GM23338 (cell line): ENCODE results near the gene DGKD. TPM values are rescaled to one million over a fixed set of nuclear protein-coding genes. Genes with fewer than 3 reads are reported as not detected.

ENCODE experiments used
- ATAC-seq: fragments of 200-7000 bp; cut with Tn5 transposase; 3 replicates; pipeline ENCODE4 v1.9.1; 2020
- DNase-seq: peaks from one replicate; pipeline ENCODE4 v3.0.0-alpha.2; 2015; ENCODE audit warnings: low spot score
- H2AFZ ChIP-seq: fragments of 200-600 bp; sonication (generic); 2 replicates; pipeline ENCODE4 v1.8.0; 2016; ENCODE audit warnings: antibody characterized with exemption, mild to moderate bottlenecking, moderate library complexity
- H3F3A ChIP-seq: fragments of 200-600 bp; sonication (generic); replicated peaks from 2 replicates; pipeline ENCODE4 v1.8.0; 2017; ENCODE audit warnings: antibody characterized with exemption, mixed run types, low read depth
- H3K27ac ChIP-seq: fragments of 200-600 bp; sonication (generic); 2 replicates; pipeline ENCODE4 v1.6.1; 2016; ENCODE audit warnings: low read depth
- H3K27me3 ChIP-seq: fragments of 200-600 bp; sonication (generic); 2 replicates; pipeline ENCODE4 v1.8.0; 2016; ENCODE audit warnings: mild to moderate bottlenecking, mixed run types, moderate library complexity; ENCODE audit not compliant: insufficient read depth
- H3K36me3 ChIP-seq: fragments of 200-600 bp; sonication (generic); 2 replicates; pipeline ENCODE4 v1.8.0; 2016; ENCODE audit warnings: mild to moderate bottlenecking; ENCODE audit not compliant: insufficient read depth
- H3K4me1 ChIP-seq: fragments of 200-600 bp; sonication (generic); 2 replicates; pipeline ENCODE4 v1.8.0; 2016; ENCODE audit warnings: mild to moderate bottlenecking, moderate library complexity; ENCODE audit not compliant: insufficient read depth
- H3K4me2 ChIP-seq: fragments of 200-600 bp; sonication (generic); 2 replicates; pipeline ENCODE4 v1.7.1; 2017; ENCODE audit warnings: mixed run types
- H3K4me3 ChIP-seq: fragments of 200-600 bp; sonication (generic); 2 replicates; pipeline ENCODE4 v1.6.1; 2016; ENCODE audit warnings: mixed run types
- H3K79me2 ChIP-seq: fragments of 200-600 bp; sonication (generic); replicated peaks from 2 replicates; pipeline ENCODE4 v1.8.0; 2017; ENCODE audit warnings: mild to moderate bottlenecking; ENCODE audit not compliant: insufficient read depth
- H3K9me2 ChIP-seq: fragments of 200-600 bp; sonication (generic); 2 replicates; pipeline ENCODE4 v1.8.0; 2017; ENCODE audit not compliant: insufficient read depth
- H4K20me1 ChIP-seq: fragments of 200-600 bp; sonication (generic); replicated peaks from 2 replicates; pipeline ENCODE4 v1.8.0; 2017; ENCODE audit warnings: mild to moderate bottlenecking; ENCODE audit not compliant: insufficient read depth
- H3K27ac Mint-ChIP-seq: 2 replicates; pipeline ENCODE4 v1.8.0; 2020; ENCODE audit warnings: inconsistent platforms, mild to moderate bottlenecking, moderate library complexity, mixed read lengths
- H3K27me3 Mint-ChIP-seq: 3 replicates; pipeline ENCODE4 v1.8.0; 2022; ENCODE audit warnings: low read depth, mild to moderate bottlenecking, moderate library complexity, mixed read lengths, inconsistent platforms; ENCODE audit not compliant: insufficient read depth, poor library complexity
- H3K36me3 Mint-ChIP-seq: 3 replicates; pipeline ENCODE4 v1.8.0; 2021; ENCODE audit warnings: low read depth, mild to moderate bottlenecking, inconsistent platforms, moderate library complexity, mixed read lengths
- H3K4me1 Mint-ChIP-seq: 3 replicates; pipeline ENCODE4 v1.8.0; 2020; ENCODE audit warnings: mild to moderate bottlenecking, inconsistent platforms, mixed read lengths
- H3K4me3 Mint-ChIP-seq: 3 replicates; pipeline ENCODE4 v1.8.0; 2021; ENCODE audit warnings: moderate library complexity, mild to moderate bottlenecking, inconsistent platforms, mixed read lengths
- H3K9me3 Mint-ChIP-seq: 3 replicates; pipeline ENCODE4 v1.8.0; 2020; ENCODE audit warnings: moderate library complexity, mild to moderate bottlenecking, inconsistent platforms, mixed read lengths
- CREB1 ChIP-seq: fragments of 250-450 bp; sonication (Bioruptor Pico); IDR thresholded peaks from 2 replicates; pipeline ENCODE4 v1.5.0; 2020; ENCODE audit warnings: low read depth, mild to moderate bottlenecking, moderate library complexity
- ETS1 ChIP-seq: IDR thresholded peaks from 2 replicates; pipeline ENCODE4 v1.6.1; 2016; ENCODE audit warnings: antibody characterized with exemption
- EZH2 ChIP-seq: fragments of 200-600 bp; sonication (generic); IDR thresholded peaks from one replicate; pipeline ENCODE4 v1.8.0; 2017; ENCODE audit warnings: antibody characterized with exemption, mild to moderate bottlenecking, low read depth; ENCODE audit not compliant: unreplicated experiment
- POLR2AphosphoS5 ChIP-seq: IDR thresholded peaks from 2 replicates; pipeline ENCODE4 v1.6.1; 2016; ENCODE audit warnings: antibody characterized with exemption, low read depth
- ZNF114 ChIP-seq: fragments of 250-450 bp; sonication (Bioruptor Pico); IDR thresholded peaks from 2 replicates; pipeline ENCODE4 v1.5.0; 2020; ENCODE audit warnings: mild to moderate bottlenecking, moderate library complexity
- ZNF331 ChIP-seq: fragments of 250-450 bp; sonication (Bioruptor Pico); IDR thresholded peaks from 2 replicates; pipeline ENCODE4 v1.5.0; 2020; ENCODE audit warnings: low read depth, mild to moderate bottlenecking, moderate library complexity
- ZNF462 ChIP-seq: fragments of 250-450 bp; sonication (Bioruptor Pico); IDR thresholded peaks from 2 replicates; pipeline ENCODE4 v1.5.0; 2020; ENCODE audit warnings: mild to moderate bottlenecking, moderate library complexity
- polyA plus RNA-seq: library from polyadenylated mRNA; unstranded; fragments of >200 nt; fragmentation: Nextera tagmentation; extraction: Ambion mirVana; gene quantifications from 2 replicates; pipeline ENCODE4 v1.2.1, GENCODE V29; 2016
- total RNA-seq: library from RNA; depleted of rRNA; stranded (reverse); fragments of >200 nt; shearing (Covaris generic); gene quantifications from 2 replicates; pipeline ENCODE4 v1.2.3, GENCODE V29; 2014

DGKD gene
- total and polyA plus RNA-seq, 2 experiments from 2014 or later = 11.1 to 23.4 TPM

- no peak overlapping the region for H3K4me2 ChIP-seq
These were observed 103.8 kb downstream of the DGKD start for GRCh38 chr2:233458031-233458610.

GRCh38 chr2:233458826-233459225 is 104.5 kb downstream of the DGKD start:
- no peaks in the 10 kb centered on the region for H3K79me2 ChIP-seq
- H3K27ac ChIP-seq = no peak overlapping the region
- Mint-ChIP-seq H3K4me1 (no peaks in the 10 kb centered on the region; the same call in 2 of the 3 replicates), H3K9me3 (peaks cover 2% of the 10 kb centered on the region; the same call in 1 of the 3 replicates), H3K36me3 (peaks cover 36% of the 10 kb centered on the region), H3K27me3 (peaks cover 14% of the 10 kb centered on the region), H3K4me3 (no peak overlapping the region), H3K27ac (no peak overlapping the region)
- H3K36me3 ChIP-seq = peaks cover 9% of the 10 kb centered on the region; the same call in 1 of the 2 replicates
- no peaks in the 10 kb centered on the region for H3K4me1 ChIP-seq
- no peaks in the 10 kb centered on the region for H3K9me2 ChIP-seq
- no peak for DNase-seq
- H4K20me1 ChIP-seq = no peaks in the 10 kb centered on the region
- no peak overlapping the region for H3K4me2 ChIP-seq
- no peaks in the 10 kb centered on the region for H3F3A ChIP-seq
- no peak overlapping the region for H3K4me3 ChIP-seq
- no peaks in the 10 kb centered on the region for H3K27me3 ChIP-seq
- no peak for ATAC-seq
- no peak overlapping the region for H2AFZ ChIP-seq
- TF ChIP-seq CREB1 (CRISPR knock-in tag) (no peak), ETS1 (no peak), ZNF114 (CRISPR knock-in tag) (no peak), ZNF331 (CRISPR knock-in tag) (no peak), EZH2 (no peak), ZNF462 (CRISPR knock-in tag) (no peak)

More at GRCh38 chr2:233458031-233458610, 103.8 kb downstream of the DGKD start:
- Histone ChIP-seq H3K36me3 (peaks cover 9% of the 10 kb centered on the region; the same call in 1 of the 2 replicates), H4K20me1 (no peaks in the 10 kb centered on the region), H3K4me1 (no peaks in the 10 kb centered on the region), H3K27me3 (no peaks in the 10 kb centered on the region), H3K9me2 (no peaks in the 10 kb centered on the region), H3K27ac (no peak overlapping the region), H2AFZ (no peak overlapping the region), H3K79me2 (no peaks in the 10 kb centered on the region), H3F3A (no peaks in the 10 kb centered on the region), H3K4me3 (no peak overlapping the region)
- Mint-ChIP-seq H3K9me3 (no peaks in the 10 kb centered on the region; the same call in 2 of the 3 replicates), H3K27me3 (peaks cover 11% of the 10 kb centered on the region), H3K4me3 (no peak overlapping the region), H3K36me3 (peaks cover 30% of the 10 kb centered on the region), H3K27ac (no peak overlapping the region), H3K4me1 (no peaks in the 10 kb centered on the region; the same call in 2 of the 3 replicates)
- TF ChIP-seq ETS1 (no peak), ZNF331 (CRISPR knock-in tag) (no peak), EZH2 (no peak), POLR2AphosphoS5 (no peak), ZNF114 (CRISPR knock-in tag) (no peak)
- no peak for DNase-seq
- no peak for ATAC-seq
